ENCODE measurements around the gene NANP.

NANP gene

GRCh38 chr20:25567286-25567685, 56.5 kb downstream of the NANP start:
- TF ChIP-seq, protein P1, sequence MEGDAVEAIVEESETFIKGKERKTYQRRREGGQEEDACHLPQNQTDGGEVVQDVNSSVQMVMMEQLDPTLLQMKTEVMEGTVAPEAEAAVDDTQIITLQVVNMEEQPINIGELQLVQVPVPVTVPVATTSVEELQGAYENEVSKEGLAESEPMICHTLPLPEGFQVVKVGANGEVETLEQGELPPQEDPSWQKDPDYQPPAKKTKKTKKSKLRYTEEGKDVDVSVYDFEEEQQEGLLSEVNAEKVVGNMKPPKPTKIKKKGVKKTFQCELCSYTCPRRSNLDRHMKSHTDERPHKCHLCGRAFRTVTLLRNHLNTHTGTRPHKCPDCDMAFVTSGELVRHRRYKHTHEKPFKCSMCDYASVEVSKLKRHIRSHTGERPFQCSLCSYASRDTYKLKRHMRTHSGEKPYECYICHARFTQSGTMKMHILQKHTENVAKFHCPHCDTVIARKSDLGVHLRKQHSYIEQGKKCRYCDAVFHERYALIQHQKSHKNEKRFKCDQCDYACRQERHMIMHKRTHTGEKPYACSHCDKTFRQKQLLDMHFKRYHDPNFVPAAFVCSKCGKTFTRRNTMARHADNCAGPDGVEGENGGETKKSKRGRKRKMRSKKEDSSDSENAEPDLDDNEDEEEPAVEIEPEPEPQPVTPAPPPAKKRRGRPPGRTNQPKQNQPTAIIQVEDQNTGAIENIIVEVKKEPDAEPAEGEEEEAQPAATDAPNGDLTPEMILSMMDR (IDR thresholded peaks at IDR 0.05; ENCODE audit: insufficient read depth, missing control alignments): no peak
- FAIRE-seq (no peak), DNase-seq (ENCODE audit: insufficient read length, low spot score) (no peak)

- DNase-seq (ENCODE audit: insufficient read length, low spot score) (no peak), FAIRE-seq (no peak)
- TF ChIP-seq, protein P1 (IDR thresholded peaks at IDR 0.05; ENCODE audit: insufficient read depth, missing control alignments): no peak
Observed at GRCh38 chr20:25566821-25567220, 57.0 kb downstream of the NANP start.

DNA sequence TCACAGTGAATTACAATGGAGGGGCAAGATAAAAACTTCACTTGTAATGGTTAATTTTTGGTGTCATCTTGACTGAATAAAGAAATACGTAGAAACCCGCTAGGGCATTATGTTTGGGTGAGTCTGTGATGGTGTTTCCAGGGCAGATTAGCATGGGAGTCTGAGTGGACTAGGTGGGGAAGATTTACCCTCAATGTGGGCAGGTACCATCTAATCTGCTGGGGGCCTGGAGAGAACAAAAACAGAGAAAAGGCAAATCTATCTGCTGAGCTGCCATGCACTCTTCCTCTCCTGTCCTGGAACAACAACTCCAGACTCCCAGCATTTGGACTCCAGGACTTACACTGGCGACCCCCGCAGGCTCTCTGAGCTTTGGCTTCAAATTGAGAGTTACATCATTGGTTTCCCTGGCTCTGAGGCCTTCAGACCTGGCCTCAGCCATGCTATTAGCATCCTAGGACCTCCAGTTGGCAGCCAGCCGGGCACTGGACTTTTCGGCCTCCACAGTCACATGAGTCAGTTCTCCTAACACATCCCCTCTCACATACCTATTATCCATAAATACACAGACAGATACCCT, 58.1 kb downstream of the NANP start:
- DNase-seq (ENCODE audit: insufficient read length, low spot score) (no peak), FAIRE-seq (no peak)

GRCh38 chr20:25563876-25564275, 59.9 kb downstream of the NANP start:
- DNase-seq (ENCODE audit: insufficient read length, low spot score) (no peak), FAIRE-seq (no peak)
- TF ChIP-seq, protein P1 (IDR thresholded peaks at IDR 0.05; ENCODE audit: insufficient read depth, missing control alignments): no peak

More for the DNA sequence above, 58.1 kb downstream of the NANP start:
- TF ChIP-seq, protein P1 (IDR thresholded peaks at IDR 0.05; ENCODE audit: insufficient read depth, missing control alignments): no peak

- DNase-seq (ENCODE audit: insufficient read length, low spot score) (no peak), FAIRE-seq (no peak)
Observed at GRCh38 chr20:25563362-25563761, 60.5 kb downstream of the NANP start.

More at GRCh38 chr20:25563362-25563761, 60.5 kb downstream of the NANP start:
- TF ChIP-seq, protein P1 (IDR thresholded peaks at IDR 0.05; ENCODE audit: insufficient read depth, missing control alignments): no peak

All from D721Med (cell line).